Measurements from ENCODE around the gene SLC7A10. TPM values are rescaled to one million over a fixed set of nuclear protein-coding genes. Genes with fewer than 3 reads are reported as not detected.
"Not testable (repeated sequence)": the region's sequence is repeated elsewhere in the genome, so short reads cannot be mapped to it uniquely, and the experiment has no call there.

SLC7A10 gene
- total RNA-seq, 1 donor from 2014 or later, result not detected

DNA sequence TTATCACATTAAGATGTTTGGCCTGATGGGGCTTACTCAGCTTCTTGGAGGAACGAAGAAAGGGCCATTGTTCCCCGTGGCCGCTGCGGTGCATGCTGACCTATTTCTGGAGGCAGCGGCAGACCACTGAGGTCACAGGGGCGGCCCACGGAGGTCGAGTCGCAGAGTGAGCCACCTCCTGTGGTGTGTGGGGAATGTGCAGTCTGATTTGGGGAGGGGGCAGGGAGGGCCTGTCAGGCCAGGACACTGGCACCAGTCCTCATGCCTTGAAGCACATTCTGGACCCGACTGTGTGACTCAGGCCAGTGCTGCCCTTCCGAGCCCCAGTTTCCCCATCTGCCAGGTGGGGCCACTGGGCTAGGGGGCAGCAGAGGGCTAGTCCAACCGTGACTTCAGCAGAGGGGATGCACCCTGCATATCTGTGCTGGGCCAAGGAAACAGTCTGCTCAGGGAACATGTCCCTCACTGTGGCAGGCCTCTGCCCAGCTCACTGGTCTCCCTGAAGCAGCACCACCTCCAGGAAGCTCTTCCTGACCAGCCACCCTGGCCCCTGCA lies 6.3 kb downstream of the SLC7A10 start:
- no peak for DNase-seq (ENCODE audit: low read depth, low spot score)

DNA sequence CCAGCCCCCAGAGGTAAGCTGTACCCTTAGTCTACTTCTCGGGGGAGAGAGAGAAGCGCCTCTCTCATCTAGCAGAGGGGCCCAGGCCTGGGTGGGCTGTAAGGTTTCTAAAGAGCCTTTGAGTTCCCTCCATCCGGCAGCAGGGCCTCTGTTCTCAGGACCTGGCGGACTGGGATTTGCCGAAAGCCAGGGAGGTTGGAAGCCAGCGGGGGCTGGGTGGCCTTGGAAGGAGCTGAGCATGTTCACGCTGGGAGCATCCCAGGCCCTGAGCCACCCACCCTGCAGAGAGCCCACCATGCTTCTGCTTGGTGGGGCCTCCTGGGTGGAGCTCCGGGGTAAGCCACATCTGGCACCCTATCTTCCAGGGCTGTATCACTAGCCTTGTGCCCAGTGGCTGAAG lies 7.8 kb downstream of the SLC7A10 start:
- no peak for DNase-seq (ENCODE audit: low read depth, low spot score)

DNA sequence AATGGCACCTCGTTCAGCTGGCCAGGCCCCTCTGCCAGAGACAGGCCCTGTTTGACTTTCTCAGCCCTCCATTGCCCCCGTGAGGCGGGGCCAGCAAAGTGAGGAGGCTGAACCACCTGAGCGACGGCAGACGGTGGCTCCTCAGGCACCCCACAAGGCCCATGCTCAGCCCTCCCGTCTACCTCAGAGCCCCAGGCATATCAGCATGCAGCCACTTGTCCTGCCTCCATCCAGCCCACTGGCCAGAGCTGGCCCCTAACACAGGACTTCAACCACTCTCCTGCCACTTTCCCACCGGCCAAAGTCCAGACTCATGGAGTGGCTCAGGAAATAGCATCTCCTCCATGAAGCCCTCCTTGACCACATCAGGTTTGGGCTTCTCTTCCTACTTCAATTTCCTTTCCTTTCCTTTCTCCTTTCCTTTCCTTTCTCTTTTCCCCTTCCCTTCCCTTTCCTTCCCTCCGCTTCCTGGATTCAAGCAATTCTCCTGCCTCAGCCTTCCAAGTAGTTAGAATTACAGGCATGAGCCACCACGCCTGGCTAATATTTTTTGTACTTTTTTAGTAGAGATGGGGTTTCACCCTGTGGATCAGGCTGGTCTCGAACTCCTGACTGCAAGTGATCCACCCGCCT lies 9.3 kb downstream of the SLC7A10 start:
- DNase-seq (ENCODE audit: low read depth, low spot score), result no peak

DNA sequence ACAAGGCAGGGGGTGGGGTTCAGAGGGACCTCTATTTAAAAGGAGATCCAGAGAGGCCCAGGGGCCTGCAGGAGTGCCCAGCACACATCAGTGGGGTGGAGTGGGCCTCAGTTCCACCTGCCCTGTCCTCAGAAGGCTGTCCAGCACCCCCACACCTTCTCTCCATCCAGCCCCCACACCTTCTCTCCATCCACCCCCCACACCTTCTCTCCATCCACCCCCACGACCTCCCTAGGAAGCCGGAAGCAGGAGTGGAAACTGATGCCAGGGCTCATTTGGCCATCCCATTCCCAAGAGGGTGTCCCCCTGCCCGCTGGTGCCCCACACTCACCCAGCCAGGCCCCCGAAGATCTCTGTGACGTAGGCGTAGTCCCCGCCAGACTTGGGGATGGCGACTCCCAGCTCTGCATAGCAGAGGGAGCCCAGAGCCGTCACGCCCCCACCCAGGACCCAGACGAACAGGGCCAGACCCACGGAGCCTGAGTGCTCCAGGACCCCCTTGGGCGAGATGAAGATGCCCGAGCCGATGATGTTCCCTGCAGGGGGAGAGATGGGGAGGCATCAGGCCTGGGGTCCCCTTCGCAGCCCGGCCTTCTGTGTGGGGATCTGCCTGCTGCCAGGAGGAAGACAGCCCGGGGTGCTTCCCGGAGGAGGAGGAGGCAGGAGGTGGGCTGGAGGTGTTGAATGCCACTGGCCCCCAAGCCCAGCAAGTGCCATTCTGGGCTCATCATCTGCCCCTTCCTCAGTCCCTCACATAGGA lies 10.0 kb downstream of the SLC7A10 start:
- no peak for DNase-seq (ENCODE audit: low read depth, low spot score)

DNA sequence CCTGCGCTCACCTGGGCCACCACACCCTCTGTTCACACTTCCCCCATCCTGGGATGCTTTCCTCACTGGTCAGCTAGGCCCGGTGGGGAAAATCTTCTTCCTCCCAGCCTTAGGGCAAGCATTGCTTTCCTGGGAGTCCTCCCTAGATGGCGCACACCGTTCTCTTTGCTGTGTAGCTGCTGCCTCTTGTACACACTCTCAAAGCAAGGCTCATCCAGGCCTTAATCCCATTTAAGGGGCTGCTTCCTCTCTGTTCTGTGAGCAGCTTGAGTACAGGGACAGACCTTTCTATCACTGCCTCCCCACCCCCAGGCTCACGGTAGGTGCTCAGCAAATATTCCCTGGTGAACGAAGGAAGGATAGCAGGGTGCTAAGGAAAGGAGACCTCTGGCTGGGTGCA lies 11.1 kb downstream of the SLC7A10 start:
- no peak for DNase-seq (ENCODE audit: low read depth, low spot score)

DNA sequence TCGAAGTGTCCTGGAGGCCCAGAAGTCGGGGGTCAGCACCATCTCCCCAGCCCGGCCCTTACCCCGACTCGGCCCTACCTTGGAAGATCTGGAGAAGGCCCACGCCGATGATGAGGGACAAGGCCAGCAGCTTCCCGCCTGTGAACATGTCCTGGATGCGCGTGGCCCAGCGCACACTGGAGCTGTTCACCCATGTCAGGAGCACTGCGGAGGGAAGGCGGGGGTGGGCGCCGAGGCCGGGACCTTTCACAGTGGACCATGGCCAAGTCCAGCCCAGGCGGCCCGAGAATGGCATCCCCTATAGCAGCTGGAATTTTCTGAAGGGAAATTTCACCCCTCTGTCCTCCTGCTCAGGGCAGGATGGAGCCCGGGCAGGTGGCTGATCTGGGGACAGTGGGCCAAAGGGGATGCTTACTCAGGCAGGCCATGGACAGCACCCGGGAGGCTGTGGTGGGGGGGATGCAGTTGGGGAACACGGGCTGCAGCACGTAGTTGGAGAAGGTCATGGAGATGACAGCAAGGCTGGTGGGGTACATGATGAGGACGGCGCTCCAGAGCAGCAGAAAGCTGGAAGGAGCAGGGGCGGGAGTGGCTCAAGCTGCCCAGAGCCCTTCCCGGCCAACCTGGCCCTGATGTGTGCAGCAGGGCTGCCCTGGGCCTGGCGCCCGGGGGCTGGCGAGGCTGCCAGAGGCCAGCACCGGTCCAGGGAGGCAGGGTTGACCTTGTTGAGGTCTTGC lies 13.0 kb downstream of the SLC7A10 start:
- DNase-seq (ENCODE audit: low read depth, low spot score), result no peak

DNA sequence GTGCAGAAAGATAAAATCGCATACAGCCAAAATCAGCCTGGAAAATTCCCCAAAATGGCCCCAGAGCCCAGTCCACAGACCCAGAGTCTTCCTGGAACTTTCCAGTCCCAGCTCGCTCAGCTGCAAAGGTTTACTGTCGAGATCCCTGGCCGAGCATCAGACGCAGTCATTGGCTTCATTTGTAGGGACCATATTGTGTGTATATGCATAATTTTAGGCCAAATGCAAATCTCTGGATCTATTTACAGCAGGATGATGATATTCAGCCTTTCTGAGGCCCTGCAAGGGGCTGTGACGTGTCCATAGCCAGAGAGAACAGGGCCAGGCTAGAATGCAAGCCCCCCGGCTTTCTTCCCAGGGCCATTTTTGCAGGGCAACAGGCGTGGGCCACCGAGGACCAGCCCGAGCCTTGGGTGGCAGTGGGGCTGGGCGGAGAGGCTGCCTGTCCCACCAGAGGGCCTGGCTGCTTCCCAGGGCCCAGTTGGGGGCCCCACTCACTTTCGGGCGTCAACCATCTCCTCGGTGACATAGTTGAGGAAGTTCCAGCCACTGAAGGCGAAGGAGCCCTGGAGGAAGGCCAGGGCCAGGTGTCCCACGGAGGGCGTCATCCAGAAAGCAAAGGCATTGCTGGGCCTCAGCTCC lies 13.7 kb downstream of the SLC7A10 start:
- DNase-seq (ENCODE audit: low read depth, low spot score), result no peak

DNA sequence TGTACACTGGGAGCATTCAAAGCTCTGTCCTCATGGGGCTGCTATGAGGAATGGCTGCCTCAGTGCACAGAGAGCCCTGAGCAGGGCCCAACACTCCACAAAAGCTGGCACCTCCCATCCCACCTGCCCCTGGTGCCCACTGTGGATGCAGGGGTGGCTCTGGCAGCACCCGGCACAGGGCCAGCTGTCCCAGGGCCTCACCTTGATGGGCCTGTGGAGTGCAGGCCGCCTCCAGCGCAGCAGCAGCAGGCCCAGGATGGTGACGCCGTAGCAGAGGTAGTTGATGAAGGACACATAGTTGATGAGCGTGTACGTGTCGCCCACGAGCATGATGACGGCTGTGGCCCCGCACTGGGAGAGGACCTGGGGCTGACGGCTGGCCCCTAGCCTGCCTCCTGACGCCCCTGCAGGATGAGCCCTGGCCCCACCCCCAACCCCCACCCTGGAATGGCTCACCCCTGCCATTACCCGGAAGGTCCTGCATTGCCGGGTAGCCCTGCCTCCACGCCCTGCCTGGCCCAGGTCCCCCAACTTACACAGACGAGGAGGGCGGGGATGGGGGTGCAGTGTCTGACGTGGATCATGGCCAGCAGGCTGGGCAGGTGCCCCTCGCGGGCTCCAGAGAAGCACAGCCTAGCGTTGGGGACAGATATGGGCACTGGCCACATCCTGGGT lies 15.2 kb downstream of the SLC7A10 start:
- no peak for DNase-seq (ENCODE audit: low read depth, low spot score)

DNA sequence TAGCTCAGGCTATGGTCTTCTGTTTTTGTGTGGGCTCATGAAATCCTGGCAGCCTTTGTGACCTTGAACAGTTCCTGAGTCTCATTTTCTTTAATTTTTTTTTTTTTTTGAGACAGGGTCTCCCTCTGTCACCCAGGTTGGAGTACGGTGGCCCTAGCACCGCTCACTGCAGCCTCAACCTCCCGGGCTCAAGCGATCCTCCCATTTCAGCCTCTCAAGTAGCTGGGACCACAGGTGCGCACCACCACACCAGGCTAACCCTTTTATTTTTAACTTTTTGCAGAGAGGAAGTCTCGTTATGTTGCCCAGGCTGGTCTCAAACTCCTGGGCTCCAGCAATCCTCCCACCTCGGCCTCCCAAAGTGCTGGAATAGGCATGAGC lies 15.8 kb downstream of the SLC7A10 start:
- not testable (repeated sequence) for DNase-seq (ENCODE audit: low read depth, low spot score)

DNA sequence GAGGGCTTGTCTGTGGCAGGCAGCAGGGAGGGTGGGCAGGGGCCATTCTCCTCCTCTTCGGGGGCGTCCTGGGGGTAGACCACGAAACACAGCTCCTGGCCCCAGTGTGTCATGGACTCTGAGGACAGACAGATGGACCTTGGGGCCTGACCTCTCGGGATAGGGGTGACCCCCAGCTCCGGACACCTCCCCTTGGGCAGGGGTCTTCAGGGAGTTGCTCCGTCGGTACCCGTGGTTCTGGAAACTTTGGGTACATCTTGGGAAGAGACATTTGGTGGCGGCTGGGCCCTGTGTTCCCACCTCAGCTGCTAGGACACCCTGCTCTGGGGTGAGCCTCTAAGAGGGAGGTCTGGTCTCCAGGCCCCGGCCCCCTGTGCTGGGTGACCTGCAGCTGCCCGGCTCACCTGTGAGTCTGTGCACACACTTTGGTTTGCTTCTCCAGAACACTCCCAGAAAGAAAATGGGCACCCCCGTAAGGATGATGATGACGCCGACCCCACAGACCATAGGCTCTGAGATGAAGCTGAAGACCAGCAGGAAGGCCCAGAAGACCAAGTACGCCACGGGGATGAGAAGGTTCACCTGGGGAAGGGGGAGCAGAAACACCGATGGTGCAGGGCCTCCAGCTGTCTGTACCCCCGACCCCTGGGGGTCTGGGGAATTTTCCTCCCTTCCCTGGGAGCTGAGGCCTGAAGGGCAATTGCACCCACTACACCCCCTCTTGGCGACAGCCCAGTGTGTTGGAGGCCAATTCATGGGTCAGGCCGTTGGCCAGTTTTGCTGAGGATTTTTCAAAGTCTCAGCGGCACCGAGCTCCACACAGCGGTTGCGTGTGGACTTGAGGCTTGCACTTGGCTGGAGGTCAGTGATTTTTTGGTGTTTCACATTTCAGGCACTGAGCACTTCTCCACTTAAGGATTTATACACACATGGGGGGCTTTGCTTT lies 16.5 kb downstream of the SLC7A10 start:
- no peak for DNase-seq (ENCODE audit: low read depth, low spot score)

DNA sequence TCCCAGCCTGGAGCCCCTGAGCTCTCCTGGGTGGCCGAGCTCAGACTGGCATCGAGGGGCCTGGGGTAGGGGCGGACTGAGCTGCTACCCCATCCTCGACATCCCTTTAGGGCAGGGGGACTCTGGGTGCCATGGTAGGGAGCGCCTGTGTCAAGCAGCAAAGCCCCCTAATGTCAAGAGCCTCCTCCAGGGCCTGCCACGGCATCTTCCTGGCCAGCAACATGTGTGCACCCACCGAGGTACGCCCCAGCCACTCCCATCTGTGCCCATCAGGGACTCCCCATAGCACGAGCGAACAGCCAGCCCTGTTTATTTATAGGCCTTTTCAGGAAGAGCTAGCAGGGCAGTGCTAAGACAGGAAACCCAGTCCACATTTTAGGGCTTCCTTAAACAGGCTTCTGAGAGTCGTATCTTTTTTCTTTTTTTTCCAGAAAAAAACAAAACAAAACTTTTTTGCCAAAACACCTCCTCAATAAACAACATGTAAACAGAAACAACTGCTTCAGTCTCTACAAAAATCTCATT lies 17.2 kb downstream of the SLC7A10 start:
- DNase-seq (ENCODE audit: low read depth, low spot score), result no peak

DNA sequence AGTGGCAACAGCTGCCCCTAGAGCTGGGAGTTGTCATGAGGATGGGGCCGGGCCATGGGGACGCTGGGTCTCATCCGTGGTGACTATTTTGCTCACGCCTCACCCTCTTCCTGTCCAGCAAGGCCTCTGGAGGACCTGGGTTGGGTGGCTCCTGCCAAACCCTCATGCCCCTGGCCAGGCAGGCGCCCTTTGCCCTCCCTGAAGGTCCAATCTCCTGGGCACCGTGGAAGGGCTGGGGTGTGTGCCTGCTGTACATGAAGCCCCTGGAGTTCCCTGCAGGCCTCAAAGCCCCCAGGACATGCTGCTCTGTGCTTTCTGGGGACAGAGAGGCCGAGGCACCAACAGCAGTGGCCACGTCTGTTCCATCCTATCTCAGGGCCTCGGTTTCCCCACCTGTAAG lies 17.7 kb downstream of the SLC7A10 start:
- no peak for DNase-seq (ENCODE audit: low read depth, low spot score)

DNA sequence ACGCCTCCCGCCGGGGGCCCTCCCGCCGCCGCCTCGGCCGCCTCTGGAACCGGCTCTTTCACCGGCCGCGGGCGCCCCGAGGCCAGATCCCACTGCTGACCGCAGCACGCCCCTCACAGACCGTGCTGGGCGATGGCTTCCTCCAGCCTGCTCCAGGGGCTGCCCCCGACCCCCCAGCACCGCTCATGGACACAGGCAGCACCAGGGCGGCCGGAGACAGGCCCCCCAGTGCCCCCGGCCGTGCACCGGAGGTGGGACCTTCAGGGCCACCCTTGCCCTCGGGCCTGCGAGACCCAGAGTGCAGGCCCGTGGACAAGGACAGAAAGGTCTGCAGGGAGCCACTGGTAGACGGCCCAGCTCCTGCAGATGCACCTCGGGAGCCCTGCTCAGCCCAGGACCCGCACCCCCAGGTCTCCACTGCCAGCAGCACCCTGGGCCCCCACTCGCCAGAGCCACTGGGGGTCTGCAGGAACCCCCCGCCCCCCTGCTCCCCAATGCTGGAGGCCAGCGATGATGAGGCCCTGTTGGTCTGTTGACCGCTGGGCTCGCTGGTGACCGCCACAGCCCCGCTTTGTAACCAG lies 18.5 kb downstream of the SLC7A10 start:
- DNase-seq (ENCODE audit: low read depth, low spot score), result no peak

DNA sequence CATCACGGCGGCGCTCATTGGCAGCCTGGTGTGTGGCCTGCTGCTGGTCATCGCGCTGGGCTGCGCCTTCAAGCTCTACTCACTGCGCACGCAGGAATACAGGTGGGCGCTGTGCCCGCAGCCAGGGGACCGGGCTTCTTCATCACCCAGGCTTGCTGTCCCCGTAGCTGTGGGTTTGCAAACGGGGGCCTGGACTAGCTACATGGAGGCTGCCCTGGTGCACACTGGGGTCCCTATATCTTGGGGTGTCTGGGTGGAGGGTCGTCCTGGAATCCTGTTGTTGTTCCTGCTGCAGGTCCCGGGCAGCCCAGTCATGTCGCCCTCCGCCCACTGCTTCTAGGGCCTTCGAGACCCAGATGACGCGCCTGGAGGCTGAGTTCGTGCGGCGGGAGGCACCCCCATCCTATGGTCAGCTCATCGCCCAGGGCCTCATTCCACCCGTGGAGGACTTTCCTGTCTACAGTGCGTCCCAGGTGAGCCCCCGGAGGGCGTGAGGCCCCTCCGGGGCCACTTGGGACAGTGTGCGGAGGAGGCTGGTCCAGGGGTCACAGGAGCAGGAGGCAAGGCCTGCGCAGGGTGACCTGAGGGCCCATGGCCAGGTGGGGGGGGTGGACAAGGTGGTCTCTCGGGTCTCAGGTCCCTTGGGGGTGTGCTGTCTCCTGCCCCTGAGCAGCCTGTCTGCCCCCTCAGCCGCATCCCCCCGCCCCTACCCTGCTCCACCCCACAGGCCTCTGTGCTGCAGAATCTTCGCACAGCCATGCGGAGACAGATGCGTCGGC lies 19.2 kb downstream of the SLC7A10 start:
- no peak for DNase-seq (ENCODE audit: low read depth, low spot score)

DNA sequence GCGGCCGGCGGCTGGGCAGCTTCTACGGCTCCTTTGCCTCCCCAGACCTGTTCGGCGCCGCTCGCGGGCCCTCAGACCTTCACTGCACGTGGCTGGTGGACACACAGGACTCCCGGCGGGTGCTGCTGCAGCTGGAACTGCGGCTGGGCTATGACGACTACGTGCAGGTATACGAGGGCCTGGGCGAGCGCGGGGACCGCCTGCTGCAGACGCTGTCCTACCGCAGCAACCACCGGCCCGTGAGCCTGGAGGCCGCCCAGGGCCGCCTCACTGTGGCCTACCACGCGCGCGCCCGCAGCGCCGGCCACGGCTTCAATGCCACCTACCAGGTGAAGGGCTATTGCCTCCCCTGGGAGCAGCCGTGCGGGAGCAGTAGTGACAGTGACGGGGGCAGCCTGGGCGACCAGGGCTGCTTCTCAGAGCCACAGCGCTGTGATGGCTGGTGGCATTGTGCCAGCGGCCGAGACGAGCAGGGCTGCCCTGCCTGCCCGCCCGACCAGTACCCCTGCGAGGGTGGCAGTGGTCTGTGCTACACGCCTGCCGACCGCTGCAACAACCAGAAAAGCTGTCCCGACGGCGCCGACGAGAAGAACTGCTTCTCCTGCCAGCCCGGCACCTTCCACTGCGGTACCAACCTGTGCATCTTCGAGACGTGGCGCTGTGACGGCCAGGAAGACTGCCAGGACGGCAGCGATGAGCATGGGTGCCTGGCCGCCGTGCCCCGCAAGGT lies 20.0 kb downstream of the SLC7A10 start:
- DNase-seq (ENCODE audit: low read depth, low spot score), result no peak

DNA sequence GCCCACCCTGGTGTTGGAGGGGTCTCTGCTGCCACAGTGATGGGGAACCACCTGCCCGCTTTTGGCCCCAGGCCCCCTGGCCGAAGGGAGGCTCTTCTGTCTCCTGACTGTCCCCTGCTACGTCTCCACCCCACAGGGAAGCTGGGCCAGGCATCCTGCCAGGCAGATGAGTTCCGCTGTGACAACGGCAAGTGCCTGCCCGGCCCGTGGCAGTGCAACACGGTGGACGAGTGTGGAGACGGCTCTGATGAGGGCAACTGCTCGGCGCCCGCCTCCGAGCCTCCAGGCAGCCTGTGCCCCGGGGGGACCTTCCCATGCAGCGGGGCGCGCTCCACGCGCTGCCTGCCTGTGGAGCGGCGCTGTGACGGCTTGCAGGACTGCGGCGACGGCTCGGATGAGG lies 20.5 kb downstream of the SLC7A10 start:
- no peak for DNase-seq (ENCODE audit: low read depth, low spot score)

DNA sequence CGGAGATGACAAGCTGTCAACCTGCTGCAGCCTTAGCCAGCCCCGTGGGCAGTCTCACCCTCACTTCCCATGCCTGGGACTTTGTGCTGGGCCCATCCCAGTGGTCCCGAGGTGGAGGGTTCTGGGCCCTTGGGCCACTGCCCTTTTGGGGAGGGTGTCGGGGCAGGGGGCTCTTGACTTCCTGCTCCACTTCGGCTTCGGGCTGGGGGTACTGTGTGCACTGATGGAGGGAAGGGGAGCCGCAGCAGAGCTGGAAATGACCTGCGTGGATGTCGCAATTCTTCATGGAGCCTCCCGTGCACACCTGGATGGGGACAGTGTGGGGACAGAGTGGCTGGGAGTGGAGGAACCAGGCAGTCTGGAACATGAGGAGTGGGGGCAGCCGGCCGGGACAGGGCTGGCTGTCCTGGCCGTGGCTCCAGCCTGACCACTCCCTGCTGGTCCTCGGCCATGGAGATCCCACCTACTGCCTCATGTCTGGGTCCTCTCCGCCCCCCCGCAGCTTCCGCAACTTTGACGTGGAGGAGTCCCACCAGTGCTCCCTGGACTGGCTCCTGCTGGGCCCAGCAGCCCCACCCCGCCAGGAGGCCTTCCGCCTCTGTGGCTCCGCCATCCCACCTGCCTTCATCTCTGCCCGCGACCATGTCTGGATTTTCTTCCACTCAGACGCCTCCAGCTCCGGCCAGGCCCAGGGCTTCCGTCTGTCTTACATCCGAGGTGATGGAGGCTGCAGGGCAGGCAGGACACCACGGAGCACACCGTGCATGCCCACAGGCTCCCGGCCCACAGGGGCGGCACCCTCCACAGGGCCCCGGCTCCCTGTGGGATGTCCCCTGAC lies 21.3 kb downstream of the SLC7A10 start:
- DNase-seq (ENCODE audit: low read depth, low spot score), result no peak

All from pulmonary artery endothelial cell (primary cell).